Prostate gland (tissue), 2 donors: ENCODE data around the gene TLE1. TPM values are rescaled to one million over a fixed set of nuclear protein-coding genes. Genes with fewer than 3 reads are reported as not detected.

ENCODE experiments used
- DNase-seq: peaks from one replicate; pipeline ENCODE4 v3.0.0-alpha.2; 2019; ENCODE audit warnings: low spot score
- H3K27ac ChIP-seq, 2 donors: fragments of 200-600 bp; sonication (generic); 2 replicates each; pipeline ENCODE4 v1.5.1; 2017 to 2019
- H3K27me3 ChIP-seq: fragments of 200-600 bp; sonication (generic); replicated peaks from 2 replicates; pipeline ENCODE4 v1.5.1; 2019; ENCODE audit not compliant: insufficient read depth
- H3K36me3 ChIP-seq, 2 donors: fragments of 200-600 bp; sonication (generic); 1 replicate in 1 of 2; 2 replicates in 1 of 2; pipeline versions ENCODE4 v1.5.1 to v1.8.1; 2017 to 2019
- H3K4me1 ChIP-seq: fragments of 200-600 bp; sonication (generic); replicated peaks from 2 replicates; pipeline ENCODE4 v1.5.1; 2019
- H3K4me3 ChIP-seq, 2 donors: fragments of 200-600 bp; sonication (generic); 2 replicates each; pipeline ENCODE4 v1.5.1; 2017 to 2019
- H3K9me3 ChIP-seq: fragments of 200-600 bp; sonication (generic); 2 replicates; pipeline ENCODE4 v1.5.1; 2017
- CTCF ChIP-seq, 4 experiments: fragments of 200-600 bp in 2 of 4; fragments of 450-650 bp in 2 of 4; sonication (generic) in 2 of 4; IDR thresholded peaks; 1 replicate in 3 of 4; 2 replicates in 1 of 4; pipeline ENCODE4 v1.5.1; 2016 to 2019; ENCODE audit warnings: antibody characterized with exemption in 4 of 4, mild to moderate bottlenecking in 2 of 4, moderate library complexity in 2 of 4
- POLR2A ChIP-seq: fragments of 450-650 bp; IDR thresholded peaks from one replicate; pipeline ENCODE4 v1.6.1; 2016; ENCODE audit warnings: antibody characterized with exemption, mild to moderate bottlenecking
- POLR2AphosphoS5 ChIP-seq: sonication (generic); formaldehyde crosslinking; IDR thresholded peaks from one replicate; pipeline ENCODE4 v1.6.1; 2017; ENCODE audit warnings: antibody characterized with exemption
- WGBS: methylation state at CpG from one replicate; pipeline ENCODE4 v1.1.5; 2018; 5-methylcytosine and 5-hydroxymethylcytosine counted together
- intact Hi-C: fragments of 100-400 bp; cut with DNase I; formaldehyde crosslinking; loops from one replicate; pipeline ENCODE4 v1.14.2; 2022
- total RNA-seq, 2 donors: library from RNA; depleted of rRNA; stranded (reverse); fragments of >200 nt; gene quantifications; one replicate each; pipeline ENCODE4 v1.1.0, GENCODE V29; 2016

The TLE1 gene
- total RNA-seq, 2 donors from 2014 or later: 61.0 to 89.5 TPM

- intact Hi-C loops: no loop called here
- Histone ChIP-seq H3K27me3 (no peaks in the 10 kb centered on the region), H3K4me1 (no peaks in the 10 kb centered on the region), H3K36me3 (no peaks in the 10 kb centered on the region), H3K4me3 (no peak overlapping the region), H3K27ac (peak overlapping the region in 1 of 2 donors; percentile 2), H3K9me3 (no peaks in the 10 kb centered on the region)
- DNase-seq: no peak
- 94% methylated on average over 6 of the region's 6 CpGs for WGBS
- TF ChIP-seq POLR2AphosphoS5: no peak
- TF ChIP-seq CTCF (IDR thresholded peaks at IDR 0.05): no peak
- no peak for TF ChIP-seq POLR2A
Measured at GRCh38 chr9:81614335-81614734, 75.0 kb downstream of the TLE1 start.

- Histone ChIP-seq H3K9me3 (no peaks in the 10 kb centered on the region), H3K4me1 (no peaks in the 10 kb centered on the region), H3K27me3 (no peaks in the 10 kb centered on the region), H3K27ac (peak overlapping the region; percentile 12 to 31), H3K36me3 (no peaks in the 10 kb centered on the region), H3K4me3 (no peak overlapping the region)
- DNase-seq: no peak
- intact Hi-C loops: no loop called here
- TF ChIP-seq POLR2A (no peak), POLR2AphosphoS5 (peak; percentile 73)
- WGBS: 47% methylated on average over 23 of the region's 23 CpGs
Measured at GRCh38 chr9:81613002-81613812, 76.1 kb downstream of the TLE1 start.

GRCh38 chr9:81611664-81612063, 77.7 kb downstream of the TLE1 start:
- Histone ChIP-seq H3K27ac (no peak overlapping the region), H3K4me1 (no peaks in the 10 kb centered on the region), H3K4me3 (no peak overlapping the region), H3K36me3 (no peaks in the 10 kb centered on the region), H3K27me3 (no peaks in the 10 kb centered on the region), H3K9me3 (no peaks in the 10 kb centered on the region)
- 99% methylated on average over 23 of the region's 23 CpGs for WGBS
- intact Hi-C loops: no loop called here
- no peak for DNase-seq
- no peak for TF ChIP-seq POLR2AphosphoS5
- no peak for TF ChIP-seq POLR2A
- no peak for TF ChIP-seq CTCF (IDR thresholded peaks at IDR 0.05)

GRCh38 chr9:81610740-81611107, 78.6 kb downstream of the TLE1 start:
- Histone ChIP-seq H3K9me3 (no peaks in the 10 kb centered on the region), H3K4me3 (no peak overlapping the region), H3K27me3 (no peaks in the 10 kb centered on the region), H3K36me3 (no peaks in the 10 kb centered on the region), H3K4me1 (no peaks in the 10 kb centered on the region), H3K27ac (no peak overlapping the region)
- no peak for TF ChIP-seq POLR2A
- TF ChIP-seq CTCF (IDR thresholded peaks at IDR 0.05): no peak
- no peak for TF ChIP-seq POLR2AphosphoS5
- intact Hi-C loops: no loop called here
- WGBS: 94% methylated on average over 4 of the region's 4 CpGs
- DNase-seq: no peak

GRCh38 chr9:81609782-81610739, 79.3 kb downstream of the TLE1 start:
- no peaks in the 10 kb centered on the region for H3K36me3 ChIP-seq
- H3K4me1 ChIP-seq: no peaks in the 10 kb centered on the region
- TF ChIP-seq POLR2AphosphoS5: no peak
- TF ChIP-seq CTCF (IDR thresholded peaks at IDR 0.05): no peak
- TF ChIP-seq POLR2A: no peak
- WGBS: 66% methylated on average over 8 of the region's 8 CpGs
- H3K27me3 ChIP-seq: no peaks in the 10 kb centered on the region
- intact Hi-C loops: no loop called here
- H3K27ac ChIP-seq: no peak overlapping the region
- H3K4me3 ChIP-seq: no peak overlapping the region
- DNase-seq: no peak
- no peaks in the 10 kb centered on the region for H3K9me3 ChIP-seq
